Activated B cell treated with CpG ODN at 0.5 μM for 24 hours (primary cell): ENCODE measurements around the gene LRG1. TPM values are rescaled to one million over a fixed set of nuclear protein-coding genes. Genes with fewer than 3 reads are reported as not detected.
A peak's percentile ranks its signal among the peaks of the same experiment; 100 is the strongest.

ENCODE experiments used
- ATAC-seq: fragments of 200-7000 bp; cut with Tn5 transposase; one replicate; pipeline ENCODE4 v1.10.0; 2021; ENCODE audit warnings: low read depth, mild to moderate bottlenecking, moderate library complexity
- CTCF ChIA-PET: fragments of 350-600 bp; sonication (Branson Sonifier 250); formaldehyde crosslinking; loops from one replicate; lab custom pipeline; 2021; ENCODE audit warnings: antibody characterized with exemption; lab: Charles Lee
- POLR2A ChIA-PET: fragments of 350-600 bp; sonication (Branson Sonifier 250); formaldehyde crosslinking; loops from one replicate; lab custom pipeline; 2021; ENCODE audit warnings: antibody characterized with exemption; lab: Charles Lee
- DNase-seq: peaks from one replicate; pipeline ENCODE4 v3.0.0; 2022
- H3K27ac Mint-ChIP-seq: one replicate; pipeline ENCODE4 v1.8.0; 2020; ENCODE audit warnings: mixed read lengths
- H3K27me3 Mint-ChIP-seq: one replicate; pipeline ENCODE4 v1.8.0; 2021; ENCODE audit warnings: mixed read lengths
- H3K36me3 Mint-ChIP-seq: one replicate; pipeline ENCODE4 v1.8.0; 2021; ENCODE audit warnings: low read depth, mixed read lengths
- H3K4me1 Mint-ChIP-seq: one replicate; pipeline ENCODE4 v1.8.0; 2021; ENCODE audit warnings: mixed read lengths
- H3K4me3 Mint-ChIP-seq: one replicate; pipeline ENCODE4 v1.8.0; 2020; ENCODE audit warnings: mild to moderate bottlenecking, mixed read lengths
- H3K9me3 Mint-ChIP-seq: one replicate; pipeline ENCODE4 v1.8.0; 2020; ENCODE audit warnings: mixed read lengths
- intact Hi-C: fragments of 100-400 bp; cut with micrococcal nuclease; formaldehyde crosslinking; loops from one replicate; pipeline ENCODE4 v1.15.1; 2024
- total RNA-seq: library from RNA; stranded (reverse); gene quantifications from 2 replicates; pipeline ENCODE4 v1.2.3, GENCODE V29; 2022
- TF ChIP-seq, protein P1 (sequence below): fragments of 200-600 bp; IDR thresholded peaks from one replicate; pipeline ENCODE4 v1.8.0; 2022; ENCODE audit warnings: antibody characterized with exemption, mild to moderate bottlenecking

LRG1 gene
- total RNA-seq, 1 donor from 2014 or later, result 2.0 TPM

DNA sequence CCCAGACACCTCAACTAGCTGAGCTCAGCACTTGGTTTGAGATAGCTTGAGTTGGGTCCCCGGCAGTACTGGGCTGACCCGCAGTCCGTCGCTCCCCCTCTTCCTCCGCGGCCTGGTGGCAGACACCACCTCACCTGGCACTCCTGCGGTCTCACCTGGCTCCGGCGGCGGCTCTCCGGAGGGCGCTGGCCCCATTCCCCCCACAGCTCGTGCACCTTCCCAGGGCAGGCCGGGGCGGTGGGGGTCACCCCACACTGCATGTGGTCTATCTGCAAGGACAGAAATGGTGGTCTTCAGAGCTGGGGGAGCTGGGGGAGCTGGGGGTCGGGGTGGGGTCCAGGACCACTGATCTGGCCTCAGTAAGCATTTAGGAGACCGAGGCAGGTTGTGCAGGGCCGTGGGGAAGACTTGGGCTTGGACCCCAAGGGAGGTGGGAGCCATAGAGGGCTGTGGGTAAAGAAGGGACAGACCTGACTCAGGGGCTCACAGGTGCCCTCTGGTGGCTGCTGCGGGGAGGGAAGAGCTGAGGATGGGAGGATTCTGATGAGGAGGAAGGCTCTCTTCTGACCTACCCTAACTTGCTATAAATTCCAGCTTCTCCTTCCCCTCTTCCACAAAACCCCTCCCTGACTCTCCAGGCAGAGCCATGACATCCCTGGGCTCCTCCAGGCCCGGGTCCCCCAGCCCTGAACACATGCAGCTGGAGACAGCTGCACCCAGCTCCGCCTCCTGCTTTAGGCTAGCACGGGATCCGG is 14.9 kb downstream of the LRG1 start:
- DNase-seq, result peak; percentile 60
- Mint-ChIP-seq H3K4me1 (no peaks in the 10 kb centered on the region), H3K4me3 (no peak overlapping the region), H3K27me3 (peaks cover 6% of the 10 kb centered on the region), H3K27ac (no peak overlapping the region), H3K36me3 (no peaks in the 10 kb centered on the region), H3K9me3 (no peaks in the 10 kb centered on the region)
- TF ChIP-seq, protein P1, sequence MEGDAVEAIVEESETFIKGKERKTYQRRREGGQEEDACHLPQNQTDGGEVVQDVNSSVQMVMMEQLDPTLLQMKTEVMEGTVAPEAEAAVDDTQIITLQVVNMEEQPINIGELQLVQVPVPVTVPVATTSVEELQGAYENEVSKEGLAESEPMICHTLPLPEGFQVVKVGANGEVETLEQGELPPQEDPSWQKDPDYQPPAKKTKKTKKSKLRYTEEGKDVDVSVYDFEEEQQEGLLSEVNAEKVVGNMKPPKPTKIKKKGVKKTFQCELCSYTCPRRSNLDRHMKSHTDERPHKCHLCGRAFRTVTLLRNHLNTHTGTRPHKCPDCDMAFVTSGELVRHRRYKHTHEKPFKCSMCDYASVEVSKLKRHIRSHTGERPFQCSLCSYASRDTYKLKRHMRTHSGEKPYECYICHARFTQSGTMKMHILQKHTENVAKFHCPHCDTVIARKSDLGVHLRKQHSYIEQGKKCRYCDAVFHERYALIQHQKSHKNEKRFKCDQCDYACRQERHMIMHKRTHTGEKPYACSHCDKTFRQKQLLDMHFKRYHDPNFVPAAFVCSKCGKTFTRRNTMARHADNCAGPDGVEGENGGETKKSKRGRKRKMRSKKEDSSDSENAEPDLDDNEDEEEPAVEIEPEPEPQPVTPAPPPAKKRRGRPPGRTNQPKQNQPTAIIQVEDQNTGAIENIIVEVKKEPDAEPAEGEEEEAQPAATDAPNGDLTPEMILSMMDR, result peak; percentile 28
- ATAC-seq, result peak; percentile 82
- ChIA-PET POLR2A (interaction anchor here (0.5 to 0.6 kb wide), 2 partner anchors 26 to 972 kb away, joined by 4 to 5 read pairs; no protein-coding TSS in a partner anchor), CTCF (interaction anchor here (0.8 to 3.4 kb wide), 10 partner anchors 8 to 258 kb away, joined by 3 to 40 read pairs (median 4); partner anchors contain the start of genes HDGFL2 and PLIN5)
- intact Hi-C loops, result loop anchor here (1.0 kb wide), 2 partner anchors 173 to 258 kb away; no protein-coding TSS in a partner anchor

DNA sequence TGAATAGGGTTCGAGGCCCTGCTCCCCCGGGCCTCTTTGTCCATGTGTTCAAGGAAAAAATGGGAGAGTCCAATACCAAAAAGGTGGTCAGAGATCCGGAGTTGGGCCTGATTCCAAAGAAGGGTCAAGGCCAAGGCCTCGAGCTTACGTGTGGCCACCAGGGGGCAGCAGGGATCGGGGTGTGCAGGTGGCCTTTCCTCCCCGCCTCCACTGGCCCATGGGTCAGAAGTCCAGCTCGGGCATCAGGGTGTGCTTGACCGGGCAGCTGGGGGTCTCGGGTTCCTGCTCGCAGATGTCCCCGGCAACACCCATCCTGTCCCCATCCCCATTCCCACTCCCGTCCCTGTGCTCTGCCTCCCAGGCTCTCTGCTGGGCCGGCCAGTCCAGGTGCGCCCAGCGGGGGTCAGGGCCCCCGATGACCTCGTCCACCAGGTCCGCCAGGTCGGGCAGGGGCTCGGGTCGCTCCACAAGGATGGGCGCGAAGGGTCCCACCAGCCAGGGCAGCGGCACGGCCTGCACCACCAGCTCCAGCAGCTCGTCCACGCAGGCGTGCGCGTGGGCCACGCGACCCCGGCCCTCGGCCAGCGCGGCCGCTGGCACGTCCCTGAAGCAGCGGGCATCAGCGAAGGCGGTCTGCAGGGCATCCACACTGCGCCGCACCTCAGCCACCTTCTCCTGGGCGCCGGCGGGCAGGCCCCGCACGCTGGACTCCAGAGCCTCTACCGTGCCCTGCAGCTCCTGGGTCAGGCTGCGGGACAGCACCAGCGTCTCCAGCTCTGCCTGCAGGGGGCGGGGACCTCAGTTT is 16.3 kb downstream of the LRG1 start:
- POLR2A ChIA-PET, result interaction anchor here (0.5 kb wide), 1 partner anchor 59 kb away, joined by 5 read pairs; no protein-coding TSS in a partner anchor
- Mint-ChIP-seq H3K4me1 (no peaks in the 10 kb centered on the region), H3K27ac (no peak overlapping the region), H3K36me3 (no peaks in the 10 kb centered on the region), H3K9me3 (no peaks in the 10 kb centered on the region), H3K27me3 (peaks cover 9% of the 10 kb centered on the region), H3K4me3 (no peak overlapping the region)
- CTCF ChIA-PET, result interaction anchor here (1.0 to 3.4 kb wide), 4 partner anchors 12 to 257 kb away, joined by 3 to 40 read pairs (median 7); partner anchors contain the start of gene PLIN5
- intact Hi-C loops, result loop anchor here (1.0 kb wide), 1 partner anchor 113 kb away; no protein-coding TSS in a partner anchor
- ATAC-seq (no peak), DNase-seq (no peak)
- TF ChIP-seq, protein P1, result no peak

DNA sequence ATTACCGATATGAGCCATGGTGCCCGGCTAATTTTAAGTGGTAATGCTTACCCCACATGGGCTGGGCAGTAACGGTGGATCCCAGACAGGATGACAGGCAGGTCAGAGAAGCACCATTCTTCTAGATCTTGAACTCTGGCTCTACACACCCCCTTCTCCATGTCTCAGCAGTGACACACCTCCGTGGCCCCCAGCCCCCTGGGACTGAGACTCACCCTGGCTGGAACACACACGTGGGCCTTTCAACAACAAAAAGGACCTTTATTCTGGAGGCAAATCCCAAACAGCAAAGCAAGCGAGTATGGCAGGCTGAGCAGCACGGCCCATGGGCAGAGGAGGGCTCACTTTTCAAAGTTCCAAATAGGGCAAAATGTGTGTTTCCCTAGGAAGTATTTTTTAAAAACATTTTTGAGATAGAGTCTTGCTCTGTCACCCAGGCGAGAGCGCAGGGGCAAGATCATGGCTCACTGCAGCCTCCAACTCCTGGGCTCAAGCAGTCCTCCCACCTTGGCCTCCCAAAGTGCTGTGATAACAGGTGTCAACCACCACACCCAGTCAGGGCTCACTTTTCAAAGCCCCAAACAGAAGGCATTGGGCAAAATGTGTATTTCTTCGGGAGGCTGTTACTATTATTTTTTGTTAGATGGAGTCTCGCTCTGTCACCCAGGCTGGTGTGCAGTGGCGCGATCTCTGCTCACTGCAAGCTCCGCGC is 17.4 kb downstream of the LRG1 start:
- POLR2A ChIA-PET, result interaction anchor here (0.5 to 0.6 kb wide), 2 partner anchors 58 to 276 kb away, joined by 4 to 5 read pairs; partner anchors contain the start of gene YJU2
- CTCF ChIA-PET, result interaction anchor here (1.0 to 3.4 kb wide), 3 partner anchors 13 to 255 kb away, joined by 3 to 40 read pairs (median 11); partner anchors contain the start of gene PLIN5
- no peaks in the 10 kb centered on the region for H3K4me1 Mint-ChIP-seq
- no peak overlapping the region for H3K27ac Mint-ChIP-seq
- DNase-seq (no peak), ATAC-seq (no peak)
- H3K36me3 Mint-ChIP-seq, result no peaks in the 10 kb centered on the region
- H3K9me3 Mint-ChIP-seq, result no peaks in the 10 kb centered on the region
- intact Hi-C loops, result loop anchor here (1.0 kb wide), 1 partner anchor 114 kb away; no protein-coding TSS in a partner anchor
- H3K27me3 Mint-ChIP-seq, result peaks cover 9% of the 10 kb centered on the region
- H3K4me3 Mint-ChIP-seq, result no peak overlapping the region
- TF ChIP-seq, protein P1, result no peak

DNA sequence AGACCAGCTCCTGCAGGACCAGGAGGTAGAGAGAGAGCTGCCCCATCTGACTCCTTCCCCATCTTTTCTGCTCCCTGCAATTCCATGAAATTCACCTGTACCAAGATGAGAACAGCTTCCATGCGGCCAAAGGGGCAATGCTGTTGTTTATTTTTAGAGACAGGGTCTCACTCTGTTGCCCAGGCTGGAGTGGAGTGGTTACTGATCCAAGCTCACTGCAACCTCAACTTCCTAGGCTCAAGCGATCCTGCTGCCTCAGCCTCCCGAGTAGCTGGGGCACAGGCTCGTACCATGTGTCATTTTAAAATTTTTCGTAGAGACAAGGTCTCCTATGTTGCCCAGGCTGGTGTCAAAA is 18.0 kb downstream of the LRG1 start:
- H3K4me3 Mint-ChIP-seq, result no peak overlapping the region
- no peaks in the 10 kb centered on the region for H3K4me1 Mint-ChIP-seq
- no peak for DNase-seq
- H3K27ac Mint-ChIP-seq, result no peak overlapping the region
- intact Hi-C loops, result no loop called here
- H3K36me3 Mint-ChIP-seq, result no peaks in the 10 kb centered on the region
- no peaks in the 10 kb centered on the region for H3K9me3 Mint-ChIP-seq
- ChIA-PET POLR2A (no interaction called here), CTCF (no interaction called here)
- H3K27me3 Mint-ChIP-seq, result peaks cover 9% of the 10 kb centered on the region
- no peak for ATAC-seq
- TF ChIP-seq, protein P1, result no peak
